ENCODE data around the gene TBX20. TPM values are rescaled to one million over a fixed set of nuclear protein-coding genes. Genes with fewer than 3 reads are reported as not detected.
A peak's percentile ranks its signal among the peaks of the same experiment; 100 is the strongest.
"Not testable (repeated sequence)": the region's sequence is repeated elsewhere in the genome, so short reads cannot be mapped to it uniquely, and the experiment has no call there.

Gene TBX20
- total RNA-seq, 1 donor from 2014 or later: 1.3 TPM

DNA sequence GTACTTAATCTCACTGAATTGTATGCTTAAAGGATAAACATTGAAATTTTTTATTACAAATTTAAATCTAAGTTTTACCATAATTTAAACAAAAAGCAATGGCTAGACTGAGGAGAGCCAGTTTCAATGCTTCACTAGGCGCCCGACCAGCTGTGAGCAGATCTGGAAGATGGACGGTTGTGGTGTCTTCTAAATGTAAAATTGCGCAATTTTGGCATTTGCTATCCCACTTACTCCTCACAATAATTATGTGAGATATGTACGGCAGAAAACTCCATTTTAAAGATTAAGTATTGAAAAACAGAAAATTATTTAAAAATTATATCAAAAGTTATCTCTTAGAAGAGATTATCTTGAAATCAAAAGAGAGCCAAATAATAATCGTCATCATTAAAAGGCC is 73.2 kb downstream of the TBX20 start:
- FAIRE-seq: not testable (repeated sequence)

DNA sequence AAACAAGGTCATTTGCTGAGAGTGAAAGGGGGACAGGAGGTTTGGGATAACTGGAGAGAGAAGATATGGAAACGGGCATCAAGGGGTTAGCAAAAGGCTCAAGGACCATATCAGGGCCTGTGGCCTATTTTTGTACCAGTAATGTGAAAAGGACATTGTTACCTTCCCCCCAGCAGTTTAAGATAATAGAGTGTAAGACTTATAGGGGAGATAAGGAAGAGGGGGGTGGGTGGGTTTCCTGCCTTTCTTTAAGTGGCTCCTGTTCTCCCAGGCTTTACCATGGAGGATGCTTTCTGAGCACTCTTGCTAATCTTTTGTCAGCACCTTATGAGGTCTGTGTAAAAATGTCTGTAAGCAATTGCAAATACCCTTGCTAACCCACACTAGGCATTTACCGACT is 80.7 kb downstream of the TBX20 start:
- DNase-seq (ENCODE audit: low read depth); H3K4me1 Mint-ChIP-seq (ENCODE audit: low read depth, unreplicated experiment): not testable (repeated sequence)

More for the DNA sequence above, 73.2 kb downstream of the TBX20 start:
- not testable (repeated sequence) for H3K9ac ChIP-seq (ENCODE audit: low read length); H3K4me2 ChIP-seq (ENCODE audit: low read length); H3K36me3 ChIP-seq (ENCODE audit: insufficient read depth, low read length); H3K4me1 Mint-ChIP-seq (ENCODE audit: low read depth, unreplicated experiment); H3K9me3 ChIP-seq (ENCODE audit: insufficient read depth, low read depth, low read length); H3K4me1 ChIP-seq (ENCODE audit: insufficient read depth, low read length); H3K4me3 Mint-ChIP-seq (ENCODE audit: unreplicated experiment); H2AFZ ChIP-seq (ENCODE audit: low read depth, low read length); H4K20me1 ChIP-seq (ENCODE audit: insufficient read depth, low read length); H3K9me3 Mint-ChIP-seq (ENCODE audit: unreplicated experiment); H3K79me2 ChIP-seq (ENCODE audit: insufficient read depth, low read length); H3K36me3 Mint-ChIP-seq (ENCODE audit: low read depth, unreplicated experiment); H3K27ac ChIP-seq (ENCODE audit: low read depth, low read length); H3K27me3 ChIP-seq (ENCODE audit: insufficient read depth, low read length); H3K27ac Mint-ChIP-seq (ENCODE audit: unreplicated experiment); H3K4me3 ChIP-seq (ENCODE audit: insufficient read depth, low read depth, low read length); DNase-seq (ENCODE audit: low read depth)
- H3K27me3 Mint-ChIP-seq (ENCODE audit: low read depth, unreplicated experiment): peaks cover 12% of the 10 kb centered on the region

DNA sequence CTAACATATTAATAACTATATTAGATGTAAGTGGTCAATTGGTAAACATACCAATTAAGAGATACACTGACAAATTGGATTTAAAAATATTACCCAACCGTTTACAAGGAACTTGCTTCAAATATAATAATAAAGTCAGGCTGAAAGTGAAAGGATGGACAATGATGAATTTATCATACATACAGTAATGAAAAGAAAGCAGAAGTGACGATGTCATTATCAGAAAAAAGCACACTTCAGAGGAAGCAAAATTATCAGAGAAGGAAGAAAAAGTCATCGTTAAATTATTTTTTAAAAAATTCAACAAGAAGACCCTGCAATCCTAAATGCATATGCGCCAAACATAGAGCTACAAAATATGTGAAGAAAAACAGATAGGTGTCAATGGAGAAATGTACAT is 81.8 kb downstream of the TBX20 start:
- not testable (repeated sequence) for H3K27me3 Mint-ChIP-seq (ENCODE audit: low read depth, unreplicated experiment); H3K27ac Mint-ChIP-seq (ENCODE audit: unreplicated experiment); H3K9ac ChIP-seq (ENCODE audit: low read length); H3K27me3 ChIP-seq (ENCODE audit: insufficient read depth, low read length); H3K27ac ChIP-seq (ENCODE audit: low read depth, low read length); H3K4me2 ChIP-seq (ENCODE audit: low read length); H3K9me3 Mint-ChIP-seq (ENCODE audit: unreplicated experiment); H4K20me1 ChIP-seq (ENCODE audit: insufficient read depth, low read length); H3K4me1 ChIP-seq (ENCODE audit: insufficient read depth, low read length); H2AFZ ChIP-seq (ENCODE audit: low read depth, low read length); H3K36me3 ChIP-seq (ENCODE audit: insufficient read depth, low read length); H3K4me3 Mint-ChIP-seq (ENCODE audit: unreplicated experiment); DNase-seq (ENCODE audit: low read depth); H3K79me2 ChIP-seq (ENCODE audit: insufficient read depth, low read length); H3K9me3 ChIP-seq (ENCODE audit: insufficient read depth, low read depth, low read length); H3K36me3 Mint-ChIP-seq (ENCODE audit: low read depth, unreplicated experiment); FAIRE-seq; H3K4me3 ChIP-seq (ENCODE audit: insufficient read depth, low read depth, low read length)
- H3K4me1 Mint-ChIP-seq (ENCODE audit: low read depth, unreplicated experiment): peaks cover 10% of the 10 kb centered on the region

More for the DNA sequence above, 80.7 kb downstream of the TBX20 start:
- not testable (repeated sequence) for H3K27ac ChIP-seq (ENCODE audit: low read depth, low read length); H3K9ac ChIP-seq (ENCODE audit: low read length); H2AFZ ChIP-seq (ENCODE audit: low read depth, low read length); H3K27ac Mint-ChIP-seq (ENCODE audit: unreplicated experiment); H4K20me1 ChIP-seq (ENCODE audit: insufficient read depth, low read length); H3K36me3 ChIP-seq (ENCODE audit: insufficient read depth, low read length); H3K4me2 ChIP-seq (ENCODE audit: low read length); H3K4me1 ChIP-seq (ENCODE audit: insufficient read depth, low read length); H3K79me2 ChIP-seq (ENCODE audit: insufficient read depth, low read length); H3K9me3 ChIP-seq (ENCODE audit: insufficient read depth, low read depth, low read length); H3K27me3 Mint-ChIP-seq (ENCODE audit: low read depth, unreplicated experiment); H3K27me3 ChIP-seq (ENCODE audit: insufficient read depth, low read length); H3K4me3 Mint-ChIP-seq (ENCODE audit: unreplicated experiment); H3K36me3 Mint-ChIP-seq (ENCODE audit: low read depth, unreplicated experiment); H3K9me3 Mint-ChIP-seq (ENCODE audit: unreplicated experiment); H3K4me3 ChIP-seq (ENCODE audit: insufficient read depth, low read depth, low read length); FAIRE-seq

DNA sequence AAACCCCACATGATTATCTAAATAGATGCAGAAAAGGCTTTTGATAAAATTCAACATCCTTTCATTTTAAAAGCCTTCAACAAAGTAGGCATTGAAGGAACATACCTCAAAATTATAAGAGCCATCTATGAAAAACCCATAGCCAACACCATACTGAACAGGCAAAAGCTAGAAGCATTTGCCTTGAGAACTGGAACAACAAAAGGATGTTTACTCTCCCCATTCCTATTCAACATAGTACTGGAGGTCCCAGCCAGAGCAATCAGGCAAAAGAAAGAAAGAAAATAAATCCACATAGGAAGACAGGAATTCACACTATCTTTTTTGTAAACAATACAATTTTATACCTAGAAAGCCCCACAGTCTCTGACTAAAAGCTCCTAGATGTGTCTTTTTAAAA is 86.2 kb downstream of the TBX20 start:
- H3K9ac ChIP-seq (ENCODE audit: low read length); FAIRE-seq; DNase-seq (ENCODE audit: low read depth); H2AFZ ChIP-seq (ENCODE audit: low read depth, low read length); H3K4me3 ChIP-seq (ENCODE audit: insufficient read depth, low read depth, low read length); H3K36me3 Mint-ChIP-seq (ENCODE audit: low read depth, unreplicated experiment); H3K27me3 Mint-ChIP-seq (ENCODE audit: low read depth, unreplicated experiment); H3K27me3 ChIP-seq (ENCODE audit: insufficient read depth, low read length); H3K4me1 ChIP-seq (ENCODE audit: insufficient read depth, low read length); H3K36me3 ChIP-seq (ENCODE audit: insufficient read depth, low read length); H4K20me1 ChIP-seq (ENCODE audit: insufficient read depth, low read length); H3K9me3 Mint-ChIP-seq (ENCODE audit: unreplicated experiment); H3K79me2 ChIP-seq (ENCODE audit: insufficient read depth, low read length); H3K4me3 Mint-ChIP-seq (ENCODE audit: unreplicated experiment); H3K9me3 ChIP-seq (ENCODE audit: insufficient read depth, low read depth, low read length); H3K27ac ChIP-seq (ENCODE audit: low read depth, low read length): not testable (repeated sequence)
- peak overlapping the region; percentile 57 for H3K4me2 ChIP-seq (ENCODE audit: low read length)
- peaks cover 15% of the 10 kb centered on the region for H3K4me1 Mint-ChIP-seq (ENCODE audit: low read depth, unreplicated experiment)
- H3K27ac Mint-ChIP-seq (ENCODE audit: unreplicated experiment): peak overlapping the region; percentile 83

DNA sequence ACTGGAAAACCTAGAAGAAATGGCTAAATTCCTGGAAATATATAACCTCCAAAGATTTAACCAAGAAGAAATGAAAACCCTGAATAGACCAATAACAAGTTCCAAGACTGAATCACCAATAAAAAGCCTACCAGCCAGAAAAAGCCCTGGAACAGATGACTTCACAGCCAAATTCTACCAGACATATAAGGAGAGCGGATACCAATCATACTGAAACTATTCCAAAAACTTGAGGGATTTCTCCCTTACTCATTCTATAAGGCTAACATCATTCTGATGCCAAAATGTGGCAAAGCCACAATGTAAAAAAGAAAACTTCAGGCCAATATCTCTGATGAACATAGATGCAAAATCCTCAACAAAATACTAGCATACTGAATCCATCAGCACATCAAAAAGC is 86.7 kb downstream of the TBX20 start:
- FAIRE-seq: peak; percentile 29
- H3K9ac ChIP-seq (ENCODE audit: low read length); H3K79me2 ChIP-seq (ENCODE audit: insufficient read depth, low read length): not testable (repeated sequence)

DNA sequence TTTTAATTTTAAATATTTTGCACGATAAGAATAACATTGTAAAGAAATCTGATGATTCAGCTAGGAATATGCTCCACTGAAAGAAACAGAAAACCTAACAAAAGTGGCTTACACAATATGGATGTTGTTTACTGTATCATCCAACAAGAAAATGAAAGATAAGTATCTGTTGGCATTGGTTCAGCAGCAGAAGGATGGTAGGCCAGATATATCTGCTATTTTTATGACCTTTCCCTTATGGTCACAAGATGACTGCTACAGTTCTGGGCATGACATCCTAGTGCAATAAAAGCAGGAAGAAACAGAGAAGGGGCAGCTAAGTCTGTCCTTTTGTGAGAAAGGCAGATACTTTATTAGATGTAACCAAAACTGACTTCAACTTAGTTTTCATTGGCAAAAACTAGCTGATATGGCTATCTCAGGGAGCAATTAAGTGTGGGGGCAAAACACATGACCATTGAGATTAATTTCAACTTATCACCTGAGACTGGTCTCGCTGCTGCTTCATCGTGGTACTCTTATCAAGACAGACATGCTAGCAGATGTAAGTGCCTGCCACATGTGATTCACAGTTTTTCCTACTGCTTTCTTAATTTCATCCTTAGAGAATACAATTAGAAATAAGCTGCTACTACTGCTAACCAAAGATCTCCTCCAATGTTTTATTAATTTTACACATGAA is 92.7 kb downstream of the TBX20 start:
- H3K9me3 ChIP-seq (ENCODE audit: insufficient read depth, low read depth, low read length); H3K4me2 ChIP-seq (ENCODE audit: low read length); H2AFZ ChIP-seq (ENCODE audit: low read depth, low read length); H3K36me3 ChIP-seq (ENCODE audit: insufficient read depth, low read length); H3K27ac Mint-ChIP-seq (ENCODE audit: unreplicated experiment); H3K27me3 ChIP-seq (ENCODE audit: insufficient read depth, low read length); H3K36me3 Mint-ChIP-seq (ENCODE audit: low read depth, unreplicated experiment); H3K27me3 Mint-ChIP-seq (ENCODE audit: low read depth, unreplicated experiment); H3K4me1 Mint-ChIP-seq (ENCODE audit: low read depth, unreplicated experiment); FAIRE-seq; H3K27ac ChIP-seq (ENCODE audit: low read depth, low read length); H3K9me3 Mint-ChIP-seq (ENCODE audit: unreplicated experiment); H3K79me2 ChIP-seq (ENCODE audit: insufficient read depth, low read length); H3K9ac ChIP-seq (ENCODE audit: low read length); DNase-seq (ENCODE audit: low read depth); H3K4me1 ChIP-seq (ENCODE audit: insufficient read depth, low read length); H3K4me3 ChIP-seq (ENCODE audit: insufficient read depth, low read depth, low read length); H4K20me1 ChIP-seq (ENCODE audit: insufficient read depth, low read length); H3K4me3 Mint-ChIP-seq (ENCODE audit: unreplicated experiment): not testable (repeated sequence)

More for the DNA sequence above, 86.7 kb downstream of the TBX20 start:
- not testable (repeated sequence) for H3K9me3 ChIP-seq (ENCODE audit: insufficient read depth, low read depth, low read length); H2AFZ ChIP-seq (ENCODE audit: low read depth, low read length); H3K4me1 ChIP-seq (ENCODE audit: insufficient read depth, low read length); DNase-seq (ENCODE audit: low read depth); H3K4me3 ChIP-seq (ENCODE audit: insufficient read depth, low read depth, low read length); H3K9me3 Mint-ChIP-seq (ENCODE audit: unreplicated experiment); H3K36me3 ChIP-seq (ENCODE audit: insufficient read depth, low read length); H3K27me3 Mint-ChIP-seq (ENCODE audit: low read depth, unreplicated experiment); H4K20me1 ChIP-seq (ENCODE audit: insufficient read depth, low read length); H3K36me3 Mint-ChIP-seq (ENCODE audit: low read depth, unreplicated experiment); H3K27ac ChIP-seq (ENCODE audit: low read depth, low read length); H3K27me3 ChIP-seq (ENCODE audit: insufficient read depth, low read length)
- H3K4me1 Mint-ChIP-seq (ENCODE audit: low read depth, unreplicated experiment): peaks cover 15% of the 10 kb centered on the region
- peak overlapping the region; percentile 62 for H3K4me2 ChIP-seq (ENCODE audit: low read length)
- H3K4me3 Mint-ChIP-seq (ENCODE audit: unreplicated experiment): peak overlapping the region; percentile 35
- H3K27ac Mint-ChIP-seq (ENCODE audit: unreplicated experiment): peak overlapping the region; percentile 96

All from astrocyte (in vitro differentiated cells and primary cell).